ENCODE measurements around the gene BAD. TPM values are rescaled to one million over a fixed set of nuclear protein-coding genes. Genes with fewer than 3 reads are reported as not detected.

BAD gene
- total and polyA plus RNA-seq, 2 donors (not counting 1 experiment from before 2014, with no cell fraction given): 24.0 to 39.1 TPM

DNA sequence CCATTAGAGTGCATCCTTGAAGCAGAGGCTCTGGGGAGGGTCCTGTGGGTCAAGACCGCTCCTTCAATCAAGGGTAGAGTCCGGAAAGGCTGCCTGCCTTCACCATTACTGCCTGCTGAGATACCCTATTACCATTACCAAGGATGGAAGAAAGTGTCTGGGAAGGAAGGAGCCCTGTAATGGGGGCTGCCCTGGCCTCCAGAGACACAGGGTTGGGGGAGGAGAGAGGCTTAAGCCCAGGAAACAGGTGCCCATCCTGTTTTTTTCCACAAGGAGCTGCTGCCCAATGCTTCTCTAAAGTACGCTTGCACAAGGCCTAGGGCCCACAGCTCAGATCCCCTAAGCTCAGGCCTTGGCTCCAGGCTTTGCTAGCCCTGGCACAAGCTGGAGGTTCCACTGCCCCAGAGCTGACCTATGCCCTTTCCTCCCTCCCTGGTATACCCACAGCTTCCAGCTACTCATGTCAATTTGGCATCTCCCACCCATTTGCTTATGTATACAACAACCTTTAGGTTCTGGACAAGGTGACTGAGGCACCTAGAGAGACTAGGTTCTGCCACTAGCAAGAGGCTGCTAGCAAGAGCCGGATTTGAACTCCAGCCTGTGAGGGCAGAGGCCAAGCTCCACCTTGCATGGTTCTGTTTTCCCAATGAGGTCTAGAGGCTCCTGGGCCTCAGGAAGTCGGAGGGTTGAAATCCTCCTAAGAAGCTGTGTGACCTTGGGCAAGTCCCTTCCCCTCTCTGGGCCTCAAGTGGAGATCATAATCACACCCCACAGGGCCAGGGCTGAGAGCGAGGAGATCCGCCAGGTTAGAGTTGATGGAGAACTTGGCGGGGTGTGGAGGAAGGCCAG, 34.7 kb downstream of the BAD start:
- peak overlapping the region; percentile 20 for H3K27ac Mint-ChIP-seq
- H3K4me3 Mint-ChIP-seq: peak overlapping the region; percentile 59
- H3K27me3 Mint-ChIP-seq: no peaks in the 10 kb centered on the region
- Histone ChIP-seq H3K36me3 (replicated peaks in 1 of 2; ENCODE audit: control extremely low read depth in 1 of 2, control insufficient read depth in 1 of 2, extremely low read depth in 1 of 2, insufficient read depth in 2 of 2, low read length in 1 of 2) (no peaks in the 10 kb centered on the region), H3K9ac (ENCODE audit: low read length) (no peak overlapping the region), H3K27me3 (replicated peaks in 1 of 4; ENCODE audit: control extremely low read depth in 1 of 4, control insufficient read depth in 3 of 4, insufficient read depth in 4 of 4, low read length in 3 of 4) (no peaks in the 10 kb centered on the region), H2AFZ (ENCODE audit: insufficient read depth, low read depth, low read length, poor library complexity, severe bottlenecking) (no peak overlapping the region), H3K4me3 (ENCODE audit: control extremely low read depth in 1 of 5, extremely low read depth in 1 of 5, insufficient read depth in 1 of 5, low read depth in 2 of 5, low read length in 4 of 5) (no peak overlapping the region), H3K27ac (ENCODE audit: low read length in 2 of 2) (no peak overlapping the region), H3K9me3 (ENCODE audit: control extremely low read depth in 1 of 3, control insufficient read depth in 2 of 3, insufficient read depth in 1 of 3, low read length in 2 of 3) (no peaks in the 10 kb centered on the region), H3K4me1 (ENCODE audit: control insufficient read depth in 2 of 2, insufficient read depth in 2 of 2, low read length in 2 of 2) (peaks cover 26 to 50% of the 10 kb centered on the region in 2 donors), H4K20me1 (ENCODE audit: control insufficient read depth, insufficient read depth, low read length, poor library complexity, severe bottlenecking) (no peaks in the 10 kb centered on the region), H3K79me2 (ENCODE audit: control insufficient read depth, insufficient read depth, low read length) (peaks cover 4% of the 10 kb centered on the region), H3K4me2 (replicated peaks; ENCODE audit: low read depth, low read length, poor library complexity, severe bottlenecking) (no peak overlapping the region)
- intact Hi-C loops (cut with micrococcal nuclease): no loop called here
- ATAC-seq (ENCODE audit: low read depth): no peak
- ChIA-PET POLR2A (interaction anchor here (0.6 to 1.8 kb wide), 7 partner anchors 9 to 68 kb away, joined by 3 to 5 read pairs (median 3); partner anchors contain the start of genes FKBP2 and PRDX5), CTCF (interaction anchor here (0.7 to 10.4 kb wide), 14 partner anchors 8 to 55 kb away, joined by 3 to 141 read pairs (median 6); partner anchors contain the start of genes CATSPERZ, DNAJC4, FERMT3 and FKBP2)
- TF ChIP-seq, protein P1, sequence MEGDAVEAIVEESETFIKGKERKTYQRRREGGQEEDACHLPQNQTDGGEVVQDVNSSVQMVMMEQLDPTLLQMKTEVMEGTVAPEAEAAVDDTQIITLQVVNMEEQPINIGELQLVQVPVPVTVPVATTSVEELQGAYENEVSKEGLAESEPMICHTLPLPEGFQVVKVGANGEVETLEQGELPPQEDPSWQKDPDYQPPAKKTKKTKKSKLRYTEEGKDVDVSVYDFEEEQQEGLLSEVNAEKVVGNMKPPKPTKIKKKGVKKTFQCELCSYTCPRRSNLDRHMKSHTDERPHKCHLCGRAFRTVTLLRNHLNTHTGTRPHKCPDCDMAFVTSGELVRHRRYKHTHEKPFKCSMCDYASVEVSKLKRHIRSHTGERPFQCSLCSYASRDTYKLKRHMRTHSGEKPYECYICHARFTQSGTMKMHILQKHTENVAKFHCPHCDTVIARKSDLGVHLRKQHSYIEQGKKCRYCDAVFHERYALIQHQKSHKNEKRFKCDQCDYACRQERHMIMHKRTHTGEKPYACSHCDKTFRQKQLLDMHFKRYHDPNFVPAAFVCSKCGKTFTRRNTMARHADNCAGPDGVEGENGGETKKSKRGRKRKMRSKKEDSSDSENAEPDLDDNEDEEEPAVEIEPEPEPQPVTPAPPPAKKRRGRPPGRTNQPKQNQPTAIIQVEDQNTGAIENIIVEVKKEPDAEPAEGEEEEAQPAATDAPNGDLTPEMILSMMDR (IDR thresholded peaks at IDR 0.05): no peak
- no peak for TF ChIP-seq EZH2 (IDR thresholded peaks at IDR 0.05; ENCODE audit: borderline replicate concordance, insufficient read depth, low read depth, low read length, poor library complexity, severe bottlenecking)
- DNase-seq: no peak
- no peaks in the 10 kb centered on the region for H3K9me3 Mint-ChIP-seq (ENCODE audit: insufficient read depth)
- H3K4me1 Mint-ChIP-seq: peaks cover 33% of the 10 kb centered on the region
- WGBS (ENCODE audit: insufficient coverage): 81% methylated on average over 4 of the region's 8 CpGs

- POLR2A ChIA-PET: interaction anchor here (0.7 to 1.8 kb wide), 3 partner anchors 27 to 69 kb away, joined by 3 to 5 read pairs (median 3); partner anchors contain the start of gene PRDX5
- Histone ChIP-seq H3K79me2 (ENCODE audit: control insufficient read depth, insufficient read depth, low read length) (peaks cover 4% of the 10 kb centered on the region), H3K4me2 (replicated peaks; ENCODE audit: low read depth, low read length, poor library complexity, severe bottlenecking) (no peak overlapping the region), H3K4me3 (ENCODE audit: control extremely low read depth in 1 of 5, extremely low read depth in 1 of 5, insufficient read depth in 1 of 5, low read depth in 2 of 5, low read length in 4 of 5) (no peak overlapping the region), H3K9ac (ENCODE audit: low read length) (no peak overlapping the region), H3K9me3 (ENCODE audit: control extremely low read depth in 1 of 3, control insufficient read depth in 2 of 3, insufficient read depth in 1 of 3, low read length in 2 of 3) (no peaks in the 10 kb centered on the region), H3K36me3 (replicated peaks in 1 of 2; ENCODE audit: control extremely low read depth in 1 of 2, control insufficient read depth in 1 of 2, extremely low read depth in 1 of 2, insufficient read depth in 2 of 2, low read length in 1 of 2) (peaks cover 0 to 2% of the 10 kb centered on the region in 2 experiments), H4K20me1 (ENCODE audit: control insufficient read depth, insufficient read depth, low read length, poor library complexity, severe bottlenecking) (no peaks in the 10 kb centered on the region), H3K4me1 (ENCODE audit: control insufficient read depth in 2 of 2, insufficient read depth in 2 of 2, low read length in 2 of 2) (peaks cover 27 to 51% of the 10 kb centered on the region in 2 donors), H2AFZ (ENCODE audit: insufficient read depth, low read depth, low read length, poor library complexity, severe bottlenecking) (no peak overlapping the region), H3K27ac (ENCODE audit: low read length in 2 of 2) (no peak overlapping the region), H3K27me3 (replicated peaks in 1 of 4; ENCODE audit: control extremely low read depth in 1 of 4, control insufficient read depth in 3 of 4, insufficient read depth in 4 of 4, low read length in 3 of 4) (no peaks in the 10 kb centered on the region)
- Mint-ChIP-seq H3K27me3 (no peaks in the 10 kb centered on the region), H3K27ac (peak overlapping the region; percentile 20), H3K9me3 (ENCODE audit: insufficient read depth) (no peaks in the 10 kb centered on the region), H3K4me3 (peak overlapping the region; percentile 67), H3K4me1 (peaks cover 33% of the 10 kb centered on the region)
- TF ChIP-seq, protein P1 (IDR thresholded peaks at IDR 0.05): no peak
- no peak for TF ChIP-seq EZH2 (IDR thresholded peaks at IDR 0.05; ENCODE audit: borderline replicate concordance, insufficient read depth, low read depth, low read length, poor library complexity, severe bottlenecking)
- WGBS (ENCODE audit: insufficient coverage): 100% methylated on average over 4 of the region's 4 CpGs
- intact Hi-C loops (cut with micrococcal nuclease): no loop called here
- CTCF ChIA-PET: interaction anchor here (1.2 to 10.4 kb wide), 6 partner anchors 10 to 56 kb away, joined by 3 to 141 read pairs (median 20); partner anchors contain the start of genes CATSPERZ and FERMT3
- ATAC-seq (ENCODE audit: low read depth): no peak
- no peak for DNase-seq
Observed at GRCh38 chr11:64249038-64249437, 35.4 kb downstream of the BAD start.

Data from B cell (primary cell).